ENCODE results near the gene CLECL1.

DNA sequence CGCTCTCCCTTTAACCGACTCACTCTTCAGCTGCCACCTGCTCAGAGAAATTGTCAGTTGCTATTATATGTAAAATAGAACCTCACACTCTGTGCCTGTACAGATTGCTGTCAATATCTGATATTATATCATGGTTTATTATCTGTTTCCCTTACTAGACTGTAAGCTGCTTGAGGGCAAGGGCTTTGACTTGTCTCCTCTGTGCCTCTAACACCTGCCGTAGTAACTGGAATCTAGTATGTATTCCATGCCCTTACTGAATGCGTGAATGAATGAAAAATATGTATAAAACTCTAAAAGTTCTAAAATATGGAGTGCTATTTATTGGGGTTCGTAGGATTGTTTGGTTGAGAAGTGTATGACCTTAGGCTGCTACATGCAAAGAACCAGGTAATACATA lies 29.5 kb upstream of the CLECL1 start:
- TF ChIP-seq, protein P1, sequence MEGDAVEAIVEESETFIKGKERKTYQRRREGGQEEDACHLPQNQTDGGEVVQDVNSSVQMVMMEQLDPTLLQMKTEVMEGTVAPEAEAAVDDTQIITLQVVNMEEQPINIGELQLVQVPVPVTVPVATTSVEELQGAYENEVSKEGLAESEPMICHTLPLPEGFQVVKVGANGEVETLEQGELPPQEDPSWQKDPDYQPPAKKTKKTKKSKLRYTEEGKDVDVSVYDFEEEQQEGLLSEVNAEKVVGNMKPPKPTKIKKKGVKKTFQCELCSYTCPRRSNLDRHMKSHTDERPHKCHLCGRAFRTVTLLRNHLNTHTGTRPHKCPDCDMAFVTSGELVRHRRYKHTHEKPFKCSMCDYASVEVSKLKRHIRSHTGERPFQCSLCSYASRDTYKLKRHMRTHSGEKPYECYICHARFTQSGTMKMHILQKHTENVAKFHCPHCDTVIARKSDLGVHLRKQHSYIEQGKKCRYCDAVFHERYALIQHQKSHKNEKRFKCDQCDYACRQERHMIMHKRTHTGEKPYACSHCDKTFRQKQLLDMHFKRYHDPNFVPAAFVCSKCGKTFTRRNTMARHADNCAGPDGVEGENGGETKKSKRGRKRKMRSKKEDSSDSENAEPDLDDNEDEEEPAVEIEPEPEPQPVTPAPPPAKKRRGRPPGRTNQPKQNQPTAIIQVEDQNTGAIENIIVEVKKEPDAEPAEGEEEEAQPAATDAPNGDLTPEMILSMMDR (IDR thresholded peaks at IDR 0.05), result no peak
- TF ChIP-seq POLR2A (IDR thresholded peaks at IDR 0.05), result no peak
